GM21737 (cell line): Measurements from ENCODE around the gene JOSD1.

Source experiments
- ATAC-seq: cut with Tn5 transposase; IDR thresholded peaks from one replicate; pipeline ENCODE4 v1.9.1; 2021; ENCODE audit warnings: mild to moderate bottlenecking, moderate library complexity; ENCODE audit not compliant: unreplicated experiment

JOSD1 gene

DNA sequence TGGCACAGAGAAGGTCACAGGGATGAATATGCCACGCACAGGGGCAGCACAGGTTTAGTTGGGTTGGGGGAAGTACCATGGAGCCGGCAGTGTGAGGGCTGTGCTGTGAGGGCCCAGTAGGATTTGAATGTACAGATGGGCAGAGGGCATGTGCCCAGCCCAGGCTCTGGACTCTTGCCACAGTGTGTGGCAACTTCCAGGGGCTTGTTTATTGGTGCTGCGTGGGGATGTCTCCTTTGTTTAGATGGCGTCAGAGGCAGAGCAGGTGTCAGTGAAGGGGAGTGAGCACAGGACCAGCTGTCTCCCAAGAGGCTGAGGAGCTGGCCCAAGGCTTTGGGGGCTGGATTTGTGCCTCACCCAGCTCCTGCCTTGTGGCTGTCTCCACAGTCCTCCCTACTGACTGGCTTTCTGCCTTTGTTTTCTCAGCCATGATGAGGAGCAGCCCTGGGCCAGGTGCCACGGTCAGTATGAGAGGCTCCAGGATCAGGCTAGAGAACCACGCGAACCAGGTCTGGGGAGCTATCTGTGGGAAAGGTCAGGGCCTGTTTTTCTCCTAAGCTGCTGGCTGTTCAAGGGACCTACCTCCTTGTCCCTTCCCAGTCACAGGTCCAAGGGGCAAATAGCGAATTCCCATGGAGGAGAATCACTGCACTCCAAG, 33.1 kb upstream of the JOSD1 start:
- ATAC-seq, result no peak

DNA sequence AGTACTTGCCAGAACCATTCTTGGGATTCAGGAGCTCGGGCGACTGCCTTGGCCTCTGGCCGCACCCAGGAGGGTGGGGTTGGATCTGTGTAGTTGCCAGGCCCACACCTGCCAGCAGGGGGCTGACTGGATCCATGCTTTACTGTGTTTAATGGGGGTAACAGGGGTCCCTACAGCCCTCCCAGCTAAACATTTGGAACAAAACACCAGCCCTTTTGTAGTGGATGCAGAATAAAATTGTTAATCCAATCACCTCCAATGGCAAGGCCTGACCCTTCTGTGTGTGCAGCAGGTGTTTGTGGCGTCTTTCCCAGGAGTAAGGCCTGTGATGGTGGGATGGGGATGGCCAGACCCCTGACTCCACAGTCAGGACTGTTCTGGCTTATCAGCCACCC, 32.6 kb upstream of the JOSD1 start:
- no peak for ATAC-seq

DNA sequence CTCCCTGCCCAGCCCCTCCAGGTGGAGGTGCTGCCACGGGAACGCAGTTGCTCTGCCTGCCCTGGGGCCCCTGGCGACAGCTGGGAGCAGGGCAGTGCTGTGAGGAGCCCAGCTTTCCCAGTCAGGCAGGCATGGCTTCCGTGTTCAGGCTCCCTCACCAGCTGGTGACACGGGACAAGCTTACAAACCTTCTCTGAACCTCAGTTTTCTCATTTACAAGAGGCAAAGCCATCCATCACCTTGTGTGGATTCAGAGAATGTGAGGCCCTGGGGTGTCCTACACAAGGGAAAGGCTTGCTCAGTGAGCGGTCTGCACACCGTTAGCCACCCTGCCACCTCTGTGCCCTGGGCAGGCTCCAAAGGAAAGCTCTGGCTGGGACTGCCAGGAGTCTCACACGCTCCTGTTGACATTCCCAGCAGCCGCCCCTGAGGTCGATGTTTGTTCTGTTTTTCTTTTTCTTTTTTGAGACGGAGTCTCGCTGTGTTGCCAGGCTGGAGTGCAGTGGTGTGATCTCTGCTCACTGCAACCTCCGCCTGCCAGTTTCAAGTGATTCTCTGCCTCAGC, 31.6 kb upstream of the JOSD1 start:
- no peak for ATAC-seq

DNA sequence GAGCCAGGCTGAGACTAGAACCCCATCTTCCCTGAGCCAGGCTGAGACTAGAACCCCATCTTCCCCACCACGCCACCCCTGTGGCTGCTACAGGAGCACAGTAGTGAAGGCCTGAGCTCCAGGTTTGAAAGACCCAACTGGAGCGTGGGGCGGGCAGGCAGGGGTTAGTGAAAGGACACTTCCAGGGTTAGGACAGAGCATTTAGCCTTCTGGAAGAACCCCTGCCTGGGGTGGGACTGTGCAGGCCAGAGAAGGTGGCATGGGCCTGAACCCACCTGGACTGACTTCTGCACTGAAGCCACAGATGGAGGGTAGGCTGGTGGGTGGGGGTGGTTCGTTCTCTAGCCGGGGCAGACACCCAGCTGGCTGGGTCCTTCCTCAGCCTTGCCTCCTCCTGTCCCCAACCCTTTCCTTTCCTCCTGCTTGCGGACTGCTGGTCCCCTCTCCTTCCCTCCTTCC, 31.0 kb upstream of the JOSD1 start:
- ATAC-seq, result no peak

DNA sequence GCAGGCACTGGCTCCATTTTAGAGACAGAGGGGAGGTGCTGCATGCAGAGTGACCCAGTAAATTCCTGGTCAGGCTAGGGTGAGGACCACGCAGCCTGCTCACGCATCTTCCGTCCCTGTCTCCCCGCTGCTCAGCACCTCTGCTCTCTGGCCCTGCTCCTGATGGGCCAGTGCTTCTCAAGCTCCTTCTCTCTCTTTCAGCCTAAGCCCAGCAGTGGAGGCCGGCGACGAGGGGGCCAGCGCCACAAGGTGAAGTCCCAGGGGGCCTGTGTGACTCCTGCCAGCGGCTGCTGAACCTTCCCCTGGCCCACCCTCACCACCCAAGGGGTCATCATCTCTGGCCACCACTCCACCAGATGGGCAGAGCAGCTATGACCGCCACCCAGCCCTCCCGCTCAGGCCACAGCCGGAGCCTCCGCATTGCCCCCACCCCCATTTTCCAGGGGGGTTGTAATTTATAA, 29.7 kb upstream of the JOSD1 start:
- no peak for ATAC-seq

DNA sequence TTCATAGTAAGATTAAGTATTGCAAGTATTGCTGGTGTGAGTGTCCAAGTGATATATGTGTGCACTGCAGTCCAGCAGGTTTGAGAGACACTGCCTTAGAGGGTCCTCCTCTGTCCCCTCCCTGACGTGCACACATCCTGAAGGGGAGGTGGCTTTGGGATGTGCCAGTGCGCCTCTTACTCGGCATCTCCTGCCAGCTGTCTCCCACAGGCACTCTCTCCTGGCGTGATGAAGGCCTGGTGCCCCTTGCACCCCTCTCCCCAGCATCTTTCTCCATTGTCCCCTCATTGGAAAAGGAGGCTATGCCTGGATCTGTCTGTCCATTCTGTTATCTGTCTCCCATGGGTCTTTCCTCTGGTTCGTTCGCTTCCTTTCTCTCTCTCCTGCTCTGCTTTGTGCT, 29.2 kb upstream of the JOSD1 start:
- no peak for ATAC-seq

DNA sequence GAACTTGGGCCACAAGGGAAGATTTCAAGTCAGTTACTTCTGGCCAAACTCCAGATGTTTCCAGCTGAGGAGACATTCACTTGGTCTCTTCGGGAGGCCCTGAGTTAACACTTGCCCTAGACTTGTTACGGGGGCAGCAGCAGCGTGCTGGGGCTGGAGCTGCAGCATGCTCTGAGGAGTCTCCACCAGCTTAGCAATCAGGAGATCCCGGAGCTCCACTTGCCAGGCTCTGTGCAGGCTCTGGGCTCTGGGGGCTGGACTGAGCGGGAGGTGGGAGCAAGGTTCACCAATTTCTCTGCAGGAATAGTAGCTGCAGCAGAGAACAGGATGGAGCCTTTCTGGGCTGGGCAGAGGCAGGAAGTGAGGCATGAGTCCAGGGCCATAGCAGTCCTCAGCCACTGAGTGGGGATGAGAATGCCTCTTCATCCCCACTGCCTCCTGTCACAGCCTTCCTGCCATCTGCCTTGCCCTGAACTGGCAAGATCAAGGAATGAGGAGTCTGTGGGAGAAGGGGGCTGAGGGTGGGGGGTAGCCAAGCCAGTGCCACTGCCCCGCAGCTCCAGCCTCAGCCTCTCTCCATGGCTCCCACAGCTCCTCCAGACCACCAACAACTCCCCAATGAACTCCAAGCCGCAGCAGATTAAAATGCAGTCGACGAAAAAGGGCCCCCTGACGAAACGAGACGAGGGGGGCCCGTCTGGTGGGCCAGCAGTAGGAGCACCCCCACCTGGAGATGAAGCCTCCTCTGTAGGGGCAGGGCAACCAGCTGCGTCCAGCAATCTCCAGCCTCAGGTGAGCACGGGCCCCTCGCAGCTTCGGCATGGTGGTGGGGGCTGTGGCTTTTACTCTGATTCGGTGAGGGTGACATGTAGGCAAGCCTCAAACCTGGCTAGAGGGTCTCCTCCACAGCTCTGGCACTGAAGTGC, 28.4 kb upstream of the JOSD1 start:
- ATAC-seq, result no peak

DNA sequence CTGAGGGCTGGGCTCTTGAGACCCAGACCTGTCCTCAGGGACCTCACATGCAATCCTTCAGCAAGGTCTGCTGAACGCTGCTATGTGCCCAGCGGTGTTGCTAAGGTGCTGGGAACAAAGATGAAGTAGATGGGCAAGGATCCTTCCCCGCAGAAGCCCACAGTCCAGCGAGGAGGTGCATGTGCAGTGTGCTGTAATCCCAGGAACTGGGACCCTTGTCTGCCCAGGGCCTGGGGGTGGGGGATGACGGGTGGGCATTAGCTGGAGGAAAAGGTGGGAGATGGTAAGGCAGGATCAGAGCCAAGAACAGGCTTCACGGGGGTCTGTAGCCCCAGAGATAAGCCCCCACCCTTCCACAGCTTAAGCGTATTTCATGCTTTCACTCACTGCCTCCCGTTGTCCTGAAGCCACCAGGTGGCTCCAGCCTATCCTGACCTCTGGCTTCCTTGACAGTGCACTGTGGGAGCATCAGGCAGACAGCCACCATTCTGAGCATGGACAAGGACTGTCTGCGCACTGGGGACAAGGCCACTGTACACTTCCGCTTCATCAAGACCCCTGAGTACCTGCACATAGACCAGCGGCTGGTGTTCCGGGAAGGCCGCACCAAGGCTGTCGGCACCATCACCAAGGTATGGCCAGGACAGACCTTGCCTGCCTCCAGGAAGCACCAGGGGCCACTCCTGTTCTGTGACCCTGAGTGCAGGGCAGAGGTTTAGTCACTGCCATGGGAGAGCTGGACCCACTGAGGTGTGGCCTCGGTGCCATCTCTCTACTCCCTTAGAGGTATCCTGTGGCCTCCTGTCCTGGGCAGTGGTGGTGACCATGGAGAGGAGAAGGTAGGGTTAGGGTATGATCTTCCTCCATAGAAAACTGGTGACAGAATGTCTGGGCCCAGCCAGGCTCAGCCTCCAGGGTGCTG, 27.0 kb upstream of the JOSD1 start:
- ATAC-seq, result no peak

DNA sequence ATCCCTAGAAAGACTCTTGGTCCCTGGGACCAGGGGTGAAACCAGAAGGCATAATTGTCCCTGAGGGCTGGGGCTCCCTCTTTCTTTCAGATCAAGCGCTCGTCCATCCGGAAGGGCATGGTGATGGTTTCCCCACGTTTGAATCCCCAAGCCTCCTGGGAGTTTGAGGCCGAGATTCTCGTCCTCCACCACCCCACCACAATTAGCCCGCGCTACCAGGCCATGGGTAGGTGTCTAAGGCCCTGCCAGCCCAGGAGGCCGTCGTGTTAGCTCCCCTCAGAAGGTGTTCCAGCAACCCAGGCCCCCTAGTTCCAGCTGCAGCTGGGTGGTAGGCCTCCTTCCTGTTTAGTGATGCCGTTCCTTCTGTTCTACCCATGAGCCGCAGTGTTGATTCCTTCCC, 26.4 kb upstream of the JOSD1 start:
- ATAC-seq, result no peak

DNA sequence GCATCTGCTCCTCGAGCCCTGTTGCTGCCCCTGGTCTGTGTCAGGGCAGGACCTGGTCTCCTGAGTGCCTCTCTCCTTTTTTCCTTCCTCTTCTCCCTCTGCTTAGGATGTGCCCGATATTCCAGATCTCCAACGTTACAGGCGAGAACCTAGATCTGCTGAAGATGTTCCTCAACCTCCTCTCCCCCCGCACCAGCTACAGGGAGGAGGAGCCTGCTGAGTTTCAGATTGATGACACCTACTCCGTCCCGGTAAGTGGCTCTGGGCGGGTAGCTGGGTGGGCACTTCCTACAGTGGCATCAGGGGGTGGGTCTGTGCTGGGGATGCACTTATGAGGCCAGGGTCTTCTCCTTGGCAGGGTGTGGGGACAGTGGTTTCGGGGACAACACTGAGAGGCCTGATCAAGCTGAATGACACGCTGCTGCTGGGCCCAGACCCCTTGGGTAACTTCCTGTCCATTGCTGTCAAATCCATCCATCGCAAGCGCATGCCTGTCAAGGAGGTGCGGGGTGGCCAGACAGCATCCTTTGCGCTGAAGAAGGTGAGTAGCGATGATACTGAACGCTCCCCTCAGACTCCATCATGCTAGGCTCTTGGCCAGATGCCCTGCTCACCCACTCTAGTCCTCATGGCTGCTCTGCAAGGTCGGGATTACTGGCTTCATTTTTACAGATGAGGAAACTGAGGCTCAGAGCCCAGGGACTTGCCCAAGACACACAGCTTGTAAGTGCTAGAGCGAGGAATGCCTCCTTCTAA, 25.3 kb upstream of the JOSD1 start:
- no peak for ATAC-seq

DNA sequence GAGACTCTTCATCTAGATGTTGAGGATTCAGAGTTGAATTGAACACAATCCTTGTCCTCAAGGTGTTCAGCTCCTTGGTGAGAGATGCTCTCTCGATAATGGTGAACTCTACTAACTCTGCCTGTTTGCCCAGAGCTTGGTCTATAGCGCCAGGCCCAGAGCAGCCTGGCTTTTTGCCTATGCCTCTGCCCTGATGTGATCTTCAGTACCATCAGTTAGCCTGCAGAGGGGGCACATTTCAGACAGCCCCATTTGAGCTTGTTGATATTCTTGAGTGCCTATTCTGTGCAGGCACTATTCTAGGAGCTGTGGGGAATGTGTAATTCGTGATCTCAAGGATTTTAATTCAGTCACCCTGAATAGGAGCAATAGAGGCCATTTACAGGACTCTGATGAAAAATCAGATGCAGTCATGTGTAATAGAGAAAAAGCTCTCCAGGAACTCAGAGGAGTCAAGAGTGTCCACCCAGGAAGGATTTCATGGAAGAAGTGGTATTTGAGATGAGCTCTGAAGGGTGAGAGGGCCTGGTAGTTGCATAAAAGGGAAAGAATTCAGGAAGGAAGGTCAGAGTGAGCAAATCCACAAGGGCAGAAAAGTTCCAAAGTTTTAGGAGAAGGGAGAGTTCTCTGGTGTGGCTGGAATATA, 24.3 kb upstream of the JOSD1 start:
- ATAC-seq, result no peak

DNA sequence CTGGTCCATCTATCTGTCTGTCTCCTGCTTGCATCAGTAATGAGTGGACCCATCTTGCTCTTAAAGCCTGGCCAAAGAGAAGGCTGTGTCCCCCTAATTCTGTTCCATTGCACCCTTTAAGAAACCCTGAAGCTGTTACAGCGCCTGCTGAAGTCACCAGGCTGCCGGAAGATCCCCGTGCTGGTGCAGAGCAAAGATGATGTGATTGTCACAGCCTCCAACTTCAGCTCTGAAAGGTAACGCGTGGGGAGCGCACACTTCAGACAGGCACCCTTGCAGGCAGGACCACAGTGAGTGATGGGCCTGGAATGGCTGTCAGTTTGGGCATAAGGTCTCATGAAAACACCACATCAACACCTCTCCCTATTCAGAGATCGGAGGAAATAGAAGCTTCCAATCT, 23.4 kb upstream of the JOSD1 start:
- no peak for ATAC-seq

DNA sequence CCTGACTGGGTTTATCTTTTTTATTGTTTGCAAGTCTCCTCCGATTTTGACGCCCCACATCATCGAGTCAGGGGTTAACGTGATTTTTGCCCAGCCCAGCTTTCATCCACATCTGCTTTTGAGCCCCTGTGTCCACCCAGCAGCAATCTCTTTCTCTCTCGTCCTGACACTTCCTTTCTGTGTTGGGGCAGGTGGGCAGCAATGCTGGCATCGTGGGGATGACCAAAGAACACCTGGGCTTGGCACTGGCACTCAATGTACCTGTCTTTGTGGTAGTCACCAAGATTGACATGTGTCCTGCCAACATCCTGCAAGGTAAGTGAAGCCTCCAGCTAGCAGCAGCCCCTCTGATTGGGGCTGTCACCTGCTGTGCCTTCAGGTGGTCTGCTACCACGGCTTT, 20.8 kb upstream of the JOSD1 start:
- ATAC-seq, result no peak

DNA sequence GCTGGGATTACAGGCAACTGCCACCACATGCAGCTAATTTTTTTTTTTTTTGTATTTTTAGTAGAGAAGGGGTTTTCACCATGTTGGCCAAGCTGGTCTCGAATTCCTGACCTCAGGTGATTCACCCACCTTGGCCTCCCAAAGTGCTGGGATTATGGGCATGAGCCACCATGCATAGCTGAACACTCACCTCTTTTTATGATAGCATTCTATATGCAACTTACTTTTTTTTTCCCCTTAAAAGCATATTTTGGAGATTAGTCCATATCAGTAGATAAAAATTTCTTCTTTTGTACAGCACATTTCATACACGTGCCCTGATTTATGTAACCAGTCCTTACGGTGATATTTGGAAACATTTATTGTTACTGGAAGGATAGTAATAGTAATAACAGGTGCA, 19.6 kb upstream of the JOSD1 start:
- ATAC-seq, result no peak

DNA sequence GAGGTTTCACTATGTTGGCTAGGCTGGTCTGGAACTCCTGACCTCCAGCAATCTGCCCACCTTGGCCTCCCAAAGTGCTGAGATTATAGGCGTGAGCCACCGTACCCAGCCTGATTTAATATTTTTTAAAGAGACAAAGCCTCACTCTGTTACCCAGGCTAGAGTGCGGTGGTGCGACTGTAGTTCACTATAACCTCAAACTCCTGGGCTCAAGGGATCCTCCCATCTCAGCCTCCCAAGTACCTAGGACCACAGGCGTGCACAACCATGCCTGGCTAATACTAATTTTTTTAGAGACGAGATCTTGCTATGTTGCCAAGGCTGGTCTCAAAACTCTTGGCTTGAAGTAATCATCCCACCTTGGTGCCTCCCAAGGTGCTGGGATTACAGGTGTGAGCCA, 18.5 kb upstream of the JOSD1 start:
- no peak for ATAC-seq

DNA sequence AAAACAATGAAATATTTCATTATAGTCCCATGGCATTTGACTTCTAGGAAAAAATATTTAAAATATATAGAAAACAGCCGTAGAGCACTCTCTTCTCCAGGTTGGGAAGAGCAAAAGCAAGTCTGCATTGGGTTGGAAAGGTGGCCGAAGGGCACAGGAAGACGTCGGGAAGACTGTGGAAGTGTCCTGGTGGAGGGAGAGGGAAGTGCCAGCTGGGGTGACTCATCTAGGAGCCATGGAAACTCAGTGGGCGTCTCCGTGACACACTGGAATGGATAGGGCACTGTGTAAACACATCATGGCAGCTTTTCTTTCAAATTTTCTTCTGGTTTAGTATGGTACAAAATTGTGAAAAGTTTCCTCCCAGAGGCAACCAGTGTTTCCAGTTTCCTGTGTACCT, 17.7 kb upstream of the JOSD1 start:
- no peak for ATAC-seq

DNA sequence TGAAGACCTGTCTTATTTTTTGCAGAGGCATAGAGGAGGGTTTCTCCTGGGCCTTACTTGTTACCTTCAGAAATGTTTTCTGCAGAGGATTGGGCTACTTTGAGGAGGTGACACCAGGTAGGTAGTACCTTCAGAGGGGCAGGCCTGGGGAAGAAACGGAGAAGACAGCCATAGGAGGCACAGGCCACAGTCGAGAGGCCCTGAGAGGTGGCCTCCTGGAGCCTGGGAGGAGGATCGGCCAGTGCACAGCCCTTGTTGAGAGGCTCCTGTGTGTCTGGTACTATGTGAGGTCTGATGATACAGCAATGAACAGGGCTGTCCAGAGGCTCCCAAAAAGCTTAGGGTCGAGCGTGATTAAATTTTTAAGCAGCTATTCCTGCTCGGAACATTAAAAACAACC, 16.5 kb upstream of the JOSD1 start:
- no peak for ATAC-seq

DNA sequence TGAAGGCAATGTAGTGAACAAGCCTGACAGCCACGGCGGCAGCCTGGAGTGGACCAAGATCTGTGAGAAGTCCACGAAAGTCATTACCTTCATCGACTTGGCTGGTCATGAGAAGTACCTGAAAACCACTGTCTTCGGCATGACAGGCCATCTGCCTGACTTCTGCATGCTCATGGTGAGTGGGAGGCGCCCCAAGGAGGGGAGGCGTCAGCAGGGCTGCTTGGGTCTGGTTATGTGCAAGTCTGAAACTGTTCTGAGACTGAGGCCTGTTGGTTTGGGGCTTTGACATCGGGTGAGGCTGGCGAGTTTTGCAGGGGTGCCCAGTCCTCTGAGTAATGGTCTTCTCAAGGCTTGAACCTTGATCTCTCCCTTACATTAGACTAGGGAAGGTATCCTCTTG, 16.1 kb upstream of the JOSD1 start:
- no peak for ATAC-seq

DNA sequence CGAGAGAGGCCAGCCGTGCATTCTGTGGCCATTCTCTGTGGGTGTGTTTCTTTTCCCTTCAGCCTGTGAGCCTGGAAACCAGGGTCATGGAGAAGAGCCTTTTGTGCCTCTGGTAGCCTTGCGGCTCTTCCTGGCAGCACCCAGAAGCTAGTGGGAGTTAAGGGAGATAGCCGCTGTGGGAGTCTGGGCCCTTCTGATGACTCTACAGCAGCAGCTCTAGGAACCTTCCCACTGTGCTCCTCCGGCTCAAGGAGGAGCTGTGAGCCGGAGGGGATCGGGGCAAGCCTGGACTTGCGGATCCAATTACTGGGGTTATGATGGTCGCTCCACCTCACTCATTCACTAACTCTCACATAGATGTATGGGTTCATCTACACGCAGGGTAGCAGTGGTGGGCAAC, 15.5 kb upstream of the JOSD1 start:
- ATAC-seq, result no peak

DNA sequence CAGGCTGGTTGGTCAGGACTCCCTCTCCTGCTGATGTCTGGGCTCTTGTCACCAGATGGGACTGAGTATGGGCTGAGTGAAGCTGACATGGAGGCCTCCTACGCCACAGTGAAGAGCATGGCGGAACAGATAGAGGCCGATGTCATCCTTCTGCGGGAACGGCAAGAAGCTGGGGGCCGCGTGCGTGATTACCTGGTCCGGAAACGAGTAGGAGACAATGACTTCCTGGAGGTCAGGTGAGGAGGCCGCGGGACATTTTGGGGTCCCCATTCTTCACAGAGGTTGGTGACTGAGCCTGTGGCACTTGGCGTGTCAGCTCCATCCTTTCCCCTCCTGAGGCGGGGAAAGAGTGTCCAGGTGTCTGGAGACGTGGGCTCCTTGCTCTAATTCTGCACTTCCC, 15.1 kb upstream of the JOSD1 start:
- no peak for ATAC-seq
